ENCODE data around the gene SACS.

Gene SACS

DNA sequence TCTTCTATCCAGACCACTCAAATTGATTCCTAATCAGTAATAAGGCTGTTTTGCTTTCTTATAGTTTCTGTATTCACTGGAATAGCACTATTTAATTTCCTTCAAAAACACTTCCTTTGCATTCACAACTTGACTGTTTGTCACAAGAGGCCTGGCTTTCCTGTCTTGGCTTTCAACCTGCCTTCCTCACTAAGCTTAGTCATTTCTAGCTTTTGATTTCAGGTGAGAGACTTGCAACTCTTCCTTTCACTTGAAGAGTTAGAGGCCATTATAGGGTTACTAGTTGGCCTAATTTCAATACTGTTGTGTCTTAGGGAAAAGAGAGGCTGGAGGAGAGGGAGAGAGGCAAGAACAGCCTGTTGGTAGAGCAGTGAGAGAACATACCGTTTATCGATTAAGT is 47.0 kb downstream of the SACS start:
- Histone ChIP-seq H3K9me3 (ENCODE audit: severe bottlenecking) (no peaks in the 10 kb centered on the region), H3K27me3 (ENCODE audit: insufficient read depth, low read depth, severe bottlenecking) (no peaks in the 10 kb centered on the region), H3K27ac (no peak overlapping the region), H3K36me3 (no peaks in the 10 kb centered on the region), H3K4me3 (ENCODE audit: low read depth, low read length) (no peak overlapping the region)
- no peak for TF ChIP-seq CTCF (IDR thresholded peaks at IDR 0.05; ENCODE audit: low read depth, low read length)
- no peak for DNase-seq

- Histone ChIP-seq H3K4me3 (ENCODE audit: low read depth, low read length) (no peak overlapping the region), H3K9me3 (ENCODE audit: severe bottlenecking) (no peaks in the 10 kb centered on the region), H3K27me3 (ENCODE audit: insufficient read depth, low read depth, severe bottlenecking) (no peaks in the 10 kb centered on the region), H3K36me3 (no peaks in the 10 kb centered on the region), H3K27ac (no peak overlapping the region)
- no peak for DNase-seq
- TF ChIP-seq CTCF (IDR thresholded peaks at IDR 0.05; ENCODE audit: low read depth, low read length): no peak
These were observed 47.6 kb downstream of the SACS start for GRCh38 chr13:23385931-23386330.

- no peaks in the 10 kb centered on the region for H3K9me3 ChIP-seq (ENCODE audit: severe bottlenecking)
- H3K27me3 ChIP-seq (ENCODE audit: insufficient read depth, low read depth, severe bottlenecking): no peaks in the 10 kb centered on the region
- H3K4me3 ChIP-seq (ENCODE audit: low read depth, low read length): no peak overlapping the region
- TF ChIP-seq CTCF (IDR thresholded peaks at IDR 0.05; ENCODE audit: low read depth, low read length): no peak
- H3K36me3 ChIP-seq: no peaks in the 10 kb centered on the region
- H3K27ac ChIP-seq: no peak overlapping the region
- DNase-seq: no peak
These were observed 49.4 kb downstream of the SACS start for GRCh38 chr13:23384111-23384510.

DNA sequence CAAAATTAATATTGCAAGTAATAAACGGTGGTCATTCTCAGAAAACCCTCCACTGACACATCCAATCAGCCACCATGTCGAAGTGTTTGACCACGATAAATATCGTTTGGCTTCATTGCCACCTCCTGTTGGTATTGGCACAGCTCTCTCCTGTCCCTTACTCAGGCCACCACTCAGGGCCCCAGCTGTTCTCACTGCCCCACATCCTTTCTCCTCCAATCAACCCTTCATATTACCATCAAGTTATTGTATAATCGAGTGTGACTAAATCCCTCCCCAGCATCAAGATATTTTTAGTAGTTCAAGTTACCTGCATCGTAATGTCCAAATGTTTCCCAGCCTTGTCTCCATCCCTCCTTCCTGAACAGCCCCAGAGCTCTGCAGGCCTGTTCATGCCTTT is 50.4 kb downstream of the SACS start:
- no peaks in the 10 kb centered on the region for H3K9me3 ChIP-seq (ENCODE audit: severe bottlenecking)
- H3K4me3 ChIP-seq (ENCODE audit: low read depth, low read length): no peak overlapping the region
- H3K27me3 ChIP-seq (ENCODE audit: insufficient read depth, low read depth, severe bottlenecking): no peaks in the 10 kb centered on the region
- no peak for TF ChIP-seq CTCF (IDR thresholded peaks at IDR 0.05; ENCODE audit: low read depth, low read length)
- no peaks in the 10 kb centered on the region for H3K36me3 ChIP-seq
- no peak for DNase-seq
- H3K27ac ChIP-seq: no peak overlapping the region

GRCh38 chr13:23381866-23382265 is 51.6 kb downstream of the SACS start:
- Histone ChIP-seq H3K27ac (no peak overlapping the region), H3K36me3 (no peaks in the 10 kb centered on the region), H3K27me3 (ENCODE audit: insufficient read depth, low read depth, severe bottlenecking) (no peaks in the 10 kb centered on the region), H3K9me3 (ENCODE audit: severe bottlenecking) (no peaks in the 10 kb centered on the region), H3K4me3 (ENCODE audit: low read depth, low read length) (no peak overlapping the region)
- no peak for DNase-seq
- no peak for TF ChIP-seq CTCF (IDR thresholded peaks at IDR 0.05; ENCODE audit: low read depth, low read length)

GRCh38 chr13:23380534-23380933 is 53.0 kb downstream of the SACS start:
- Histone ChIP-seq H3K36me3 (no peaks in the 10 kb centered on the region), H3K27ac (no peak overlapping the region), H3K9me3 (ENCODE audit: severe bottlenecking) (no peaks in the 10 kb centered on the region), H3K27me3 (ENCODE audit: insufficient read depth, low read depth, severe bottlenecking) (no peaks in the 10 kb centered on the region), H3K4me3 (ENCODE audit: low read depth, low read length) (no peak overlapping the region)
- no peak for DNase-seq
- no peak for TF ChIP-seq CTCF (IDR thresholded peaks at IDR 0.05; ENCODE audit: low read depth, low read length)
